Endothelial cell of umbilical vein (primary cell): ENCODE results near the gene ECD. TPM values are rescaled to one million over a fixed set of nuclear protein-coding genes. Genes with fewer than 3 reads are reported as not detected.

ENCODE experiments used
- BruUV-seq: library from RNA; stranded (reverse); fragments of 400-500 nt; replicated peaks from 2 replicates; lab custom pipeline; 2021; lab: Mats Ljungman, UMichigan
- CTCF ChIA-PET: fragments of 300-600, 350-600 bp; sonication (Branson Sonifier 250); formaldehyde crosslinking; loops from one replicate; lab custom pipeline; 2021; ENCODE audit warnings: antibody characterized with exemption, inconsistent platforms; lab: Charles Lee
- POLR2A ChIA-PET: fragments of 300-600, 350-600 bp; sonication (Branson Sonifier 250); formaldehyde crosslinking; loops from one replicate; lab custom pipeline; 2021; ENCODE audit warnings: antibody characterized with exemption, inconsistent platforms; lab: Charles Lee
- DNase-seq: peaks from one replicate; pipeline ENCODE4 v3.0.0-alpha.2; 2011; ENCODE audit warnings: low read depth, low spot score
- FAIRE-seq: peaks from 2 replicates; lab custom pipeline; 2011; peaks lifted over from hg19 to GRCh38; lab: Jason Lieb, UNC
- H2AFZ ChIP-seq: 2 replicates; pipeline ENCODE4 v1.6.0; 2012; ENCODE audit warnings: low read depth, low read length, control low read depth, inconsistent platforms
- H3K27ac ChIP-seq: 2 replicates; pipeline ENCODE4 v1.5.1; 2011; ENCODE audit warnings: low read depth, mild to moderate bottlenecking, control low read depth, low read length, moderate library complexity; ENCODE audit not compliant: insufficient read depth
- H3K27me3 ChIP-seq, 2 experiments: 2 replicates each; pipeline versions ENCODE4 v1.6.0 to v1.6.1; 2011; ENCODE audit warnings: low read length in 2 of 2, mixed read lengths in 1 of 2; ENCODE audit not compliant: control insufficient read depth in 2 of 2, insufficient read depth in 2 of 2
- H3K36me3 ChIP-seq, 2 experiments: 2 replicates in 1 of 2; 3 replicates in 1 of 2; pipeline ENCODE4 v1.5.1; 2011; ENCODE audit warnings: low read length in 2 of 2, mild to moderate bottlenecking in 1 of 2, moderate library complexity in 1 of 2; ENCODE audit not compliant: control insufficient read depth in 2 of 2, insufficient read depth in 2 of 2; ENCODE audit errors: extremely low read depth in 1 of 2
- H3K4me1 ChIP-seq: 3 replicates; pipeline ENCODE4 v1.5.1; 2011; ENCODE audit warnings: mild to moderate bottlenecking, low read length; ENCODE audit not compliant: control insufficient read depth, insufficient read depth; ENCODE audit errors: extremely low read depth
- H3K4me2 ChIP-seq: 2 replicates; pipeline ENCODE4 v1.6.1; 2011; ENCODE audit warnings: low read length, control low read depth, mixed read lengths; ENCODE audit not compliant: insufficient read depth
- H3K4me3 ChIP-seq, 3 experiments: fragments of 200-600 bp in 1 of 3; sonication (generic), shearing (Covaris generic) in 1 of 3; replicated peaks in 1 of 3; 2 replicates each; pipeline ENCODE4 v1.5.1; 2011 to 2016; ENCODE audit warnings: control low read depth in 3 of 3, low read length in 3 of 3, mild to moderate bottlenecking in 2 of 3, inconsistent platforms in 1 of 3, low read depth in 1 of 3, moderate library complexity in 1 of 3; ENCODE audit not compliant: insufficient read depth in 1 of 3
- H3K79me2 ChIP-seq: 2 replicates; pipeline ENCODE4 v1.6.0; 2012; ENCODE audit warnings: low read length, inconsistent platforms; ENCODE audit not compliant: control insufficient read depth, insufficient read depth
- H3K9ac ChIP-seq: replicated peaks from 2 replicates; pipeline ENCODE3; 2011; ENCODE audit warnings: low read length, control low read depth; ENCODE audit not compliant: insufficient read depth; ENCODE audit errors: extremely low read depth
- H3K9me1 ChIP-seq: replicated peaks from 3 replicates; pipeline ENCODE4 v1.6.0; 2011; ENCODE audit warnings: mild to moderate bottlenecking, low read length; ENCODE audit not compliant: control insufficient read depth, insufficient read depth; ENCODE audit errors: extremely low read depth
- H3K9me3 ChIP-seq: replicated peaks from 2 replicates; pipeline ENCODE4 v1.5.1; 2012; ENCODE audit warnings: low read length, inconsistent platforms; ENCODE audit not compliant: control insufficient read depth, insufficient read depth
- H4K20me1 ChIP-seq: replicated peaks from 2 replicates; pipeline ENCODE3; 2011; ENCODE audit warnings: mild to moderate bottlenecking, low read length; ENCODE audit not compliant: control insufficient read depth, insufficient read depth; ENCODE audit errors: extremely low read depth
- EZH2 ChIP-seq: IDR thresholded peaks from 2 replicates; pipeline ENCODE4 v1.6.1; 2012; ENCODE audit warnings: borderline replicate concordance, low read depth, mild to moderate bottlenecking, moderate library complexity, low read length, inconsistent platforms; ENCODE audit not compliant: severe bottlenecking
- FOS ChIP-seq: IDR thresholded peaks from 2 replicates; pipeline ENCODE4 v1.6.1; 2011; ENCODE audit warnings: mild to moderate bottlenecking, low read length, moderate library complexity, borderline replicate concordance; ENCODE audit not compliant: insufficient read depth
- GATA2 ChIP-seq: IDR thresholded peaks from 2 replicates; pipeline ENCODE4 v1.7.0; 2011; ENCODE audit warnings: low read depth, mild to moderate bottlenecking, moderate library complexity, mixed read lengths, low read length; ENCODE audit not compliant: insufficient read length, insufficient read depth
- JUN ChIP-seq: IDR thresholded peaks from 2 replicates; pipeline ENCODE4 v1.6.1; 2011; ENCODE audit warnings: borderline replicate concordance, low read depth; ENCODE audit not compliant: insufficient read length, insufficient read depth
- POLR2A ChIP-seq: IDR thresholded peaks from 2 replicates; pipeline ENCODE4 v1.6.1; 2012; ENCODE audit warnings: low read depth, mild to moderate bottlenecking, control low read depth, low read length
- POLR2AphosphoS5 ChIP-seq: IDR thresholded peaks from 2 replicates; pipeline ENCODE4 v1.6.1; 2012; ENCODE audit warnings: low read depth, mild to moderate bottlenecking, control low read depth, low read length, moderate library complexity; ENCODE audit not compliant: insufficient read depth
- dilution Hi-C: fragments of 300-500 bp; cut with MboI; formaldehyde crosslinking; loops from one replicate; pipeline ENCODE4 v1.15.0; 2019; ENCODE audit warnings: low sequenced_read_pairs; ENCODE audit not compliant: extremely low pct_ligation_motif_present
- intact Hi-C: fragments of 100-400 bp; cut with micrococcal nuclease; formaldehyde crosslinking; loops from one replicate; pipeline ENCODE4 v1.10.0; 2022
- polyA plus RNA-seq, 4 experiments: library from polyadenylated mRNA; depleted of rRNA in 3 of 4; stranded (reverse) in 3 of 4; unstranded in 1 of 4; fragments of >200 nt; gene quantifications; 2 replicates each; pipeline versions ENCODE4 v1.2.1 to v1.2.3, GENCODE V29; 2011 to 2012; ENCODE audit warnings: missing spikeins in 1 of 4
- total RNA-seq: library from RNA; stranded (reverse); gene quantifications from 2 replicates; pipeline ENCODE4 v1.2.3, GENCODE V29; 2021
- TF ChIP-seq, protein P1 (sequence below): IDR thresholded peaks from 2 replicates; pipeline ENCODE4 v1.6.1; 2011; ENCODE audit not compliant: insufficient read depth, insufficient read length
- TF ChIP-seq, protein P2 (sequence below), 2 donors: IDR thresholded peaks; 1 replicate in 1 of 2; 2 replicates in 1 of 2; pipeline ENCODE4 v1.5.1; 2011; ENCODE audit warnings: low read length in 2 of 2, mild to moderate bottlenecking in 2 of 2, moderate library complexity in 2 of 2, control low read depth in 1 of 2, inconsistent platforms in 1 of 2, low read depth in 1 of 2; ENCODE audit not compliant: insufficient read depth in 1 of 2; ENCODE audit errors: extremely low read depth in 1 of 2

The ECD gene
- total and polyA plus RNA-seq, 2 donors (not counting 3 experiments of a cell fraction or from before 2014, with no cell fraction given) = 27.2 to 32.3 TPM

DNA sequence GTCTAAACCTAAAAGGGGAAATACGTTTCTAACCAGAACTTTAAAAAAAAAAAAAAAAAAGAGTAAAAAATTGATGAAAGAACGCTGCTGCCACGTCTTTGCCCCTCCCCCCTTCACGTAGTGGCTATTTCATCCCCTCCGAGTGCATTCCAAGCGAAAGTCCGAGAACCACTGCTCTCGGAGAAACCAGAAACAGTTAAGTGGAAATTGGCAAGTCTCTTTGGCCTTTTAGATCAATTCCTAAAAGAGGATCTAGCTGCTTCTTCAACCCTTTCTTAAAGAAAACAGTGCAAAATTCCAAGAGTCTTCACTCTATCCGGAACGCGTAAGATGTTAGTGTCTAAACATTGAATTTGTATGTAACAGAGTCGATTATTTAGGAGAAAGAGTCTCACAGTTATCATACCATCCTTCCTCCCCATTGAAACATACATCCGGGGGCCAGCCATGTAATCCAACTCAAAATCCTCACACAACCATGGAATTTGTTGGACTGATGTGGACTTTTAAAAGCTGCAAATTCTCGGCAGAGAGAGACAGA lies 72.3 kb downstream of the ECD start:
- BruUV-seq = TSS peak; percentile 67
- H3K79me2 ChIP-seq = peaks cover 31% of the 10 kb centered on the region
- intact Hi-C loops = loop anchor here (1.0 to 5.0 kb wide), 5 partner anchors 23 to 73 kb away; partner anchors contain the start of genes ECD and FAM149B1
- H3K27me3 ChIP-seq = no peaks in the 10 kb centered on the region
- ChIA-PET CTCF (interaction anchor here (0.6 to 4.4 kb wide), 21 partner anchors 9 to 845 kb away, joined by 3 to 27 read pairs (median 4); partner anchors contain the start of gene NUDT13), POLR2A (interaction anchor here (0.6 to 2.2 kb wide), 16 partner anchors 11 to 1397 kb away, joined by 3 to 22 read pairs (median 3); partner anchors contain the start of genes ECD, FAM149B1 and NUDT13)
- H3K9me1 ChIP-seq = no peaks in the 10 kb centered on the region
- TF ChIP-seq, protein P1, sequence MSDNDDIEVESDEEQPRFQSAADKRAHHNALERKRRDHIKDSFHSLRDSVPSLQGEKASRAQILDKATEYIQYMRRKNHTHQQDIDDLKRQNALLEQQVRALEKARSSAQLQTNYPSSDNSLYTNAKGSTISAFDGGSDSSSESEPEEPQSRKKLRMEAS = no peak
- TF ChIP-seq, protein P2, sequence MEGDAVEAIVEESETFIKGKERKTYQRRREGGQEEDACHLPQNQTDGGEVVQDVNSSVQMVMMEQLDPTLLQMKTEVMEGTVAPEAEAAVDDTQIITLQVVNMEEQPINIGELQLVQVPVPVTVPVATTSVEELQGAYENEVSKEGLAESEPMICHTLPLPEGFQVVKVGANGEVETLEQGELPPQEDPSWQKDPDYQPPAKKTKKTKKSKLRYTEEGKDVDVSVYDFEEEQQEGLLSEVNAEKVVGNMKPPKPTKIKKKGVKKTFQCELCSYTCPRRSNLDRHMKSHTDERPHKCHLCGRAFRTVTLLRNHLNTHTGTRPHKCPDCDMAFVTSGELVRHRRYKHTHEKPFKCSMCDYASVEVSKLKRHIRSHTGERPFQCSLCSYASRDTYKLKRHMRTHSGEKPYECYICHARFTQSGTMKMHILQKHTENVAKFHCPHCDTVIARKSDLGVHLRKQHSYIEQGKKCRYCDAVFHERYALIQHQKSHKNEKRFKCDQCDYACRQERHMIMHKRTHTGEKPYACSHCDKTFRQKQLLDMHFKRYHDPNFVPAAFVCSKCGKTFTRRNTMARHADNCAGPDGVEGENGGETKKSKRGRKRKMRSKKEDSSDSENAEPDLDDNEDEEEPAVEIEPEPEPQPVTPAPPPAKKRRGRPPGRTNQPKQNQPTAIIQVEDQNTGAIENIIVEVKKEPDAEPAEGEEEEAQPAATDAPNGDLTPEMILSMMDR (IDR thresholded peaks at IDR 0.05; ENCODE audit: extremely low read depth in 1 of 2, insufficient read depth in 1 of 2, low read depth in 1 of 2, low read length in 2 of 2) = no peak
- TF ChIP-seq POLR2A (no peak), EZH2 (no peak), POLR2AphosphoS5 (no peak), JUN (no peak), FOS (no peak), GATA2 (no peak)
- peak overlapping the region; percentile 73 for H3K27ac ChIP-seq
- no peaks in the 10 kb centered on the region for H4K20me1 ChIP-seq
- H3K36me3 ChIP-seq = no peaks in the 10 kb centered on the region
- peak overlapping the region; percentile 99 for H3K4me2 ChIP-seq
- FAIRE-seq (peak; percentile 64), DNase-seq (peak; percentile 75)
- peak overlapping the region; percentile 73 to 99 (median 96) for H3K4me3 ChIP-seq
- dilution Hi-C loops = no loop called here
- H2AFZ ChIP-seq = peak overlapping the region; percentile 49
- H3K9ac ChIP-seq = peak overlapping the region; percentile 94
- no peaks in the 10 kb centered on the region for H3K9me3 ChIP-seq
- H3K4me1 ChIP-seq = peaks cover 17% of the 10 kb centered on the region
